Activated CD4-positive, alpha-beta memory T cell treated with anti-CD3 and anti-CD28 coated beads for 36 hours (primary cell): ENCODE data around the gene TRAF3IP1. TPM values are rescaled to one million over a fixed set of nuclear protein-coding genes. Genes with fewer than 3 reads are reported as not detected.

ENCODE experiments used
- CTCF ChIA-PET: fragments of 350-600 bp; sonication (Branson Sonifier 250); formaldehyde crosslinking; loops from one replicate; lab custom pipeline; 2021; ENCODE audit warnings: antibody characterized with exemption, inconsistent platforms; lab: Charles Lee
- POLR2A ChIA-PET: fragments of 350-600 bp; sonication (Branson Sonifier 250); formaldehyde crosslinking; loops from one replicate; lab custom pipeline; 2021; ENCODE audit warnings: antibody characterized with exemption; lab: Charles Lee
- DNase-seq: peaks from one replicate; pipeline ENCODE4 v3.0.0-alpha.2; 2020
- H3K27ac Mint-ChIP-seq: one replicate; pipeline ENCODE4 v1.8.0; 2021; ENCODE audit warnings: mixed read lengths
- H3K27me3 Mint-ChIP-seq: one replicate; pipeline ENCODE4 v1.8.0; 2021; ENCODE audit warnings: mixed read lengths
- H3K36me3 Mint-ChIP-seq: one replicate; pipeline ENCODE4 v1.8.0; 2021; ENCODE audit warnings: mixed read lengths
- H3K4me1 Mint-ChIP-seq: one replicate; pipeline ENCODE4 v1.8.0; 2021; ENCODE audit warnings: low read depth, mixed read lengths
- H3K4me3 Mint-ChIP-seq: one replicate; pipeline ENCODE4 v1.8.0; 2021; ENCODE audit warnings: mild to moderate bottlenecking, mixed read lengths
- H3K9me3 Mint-ChIP-seq: one replicate; pipeline ENCODE4 v1.8.0; 2021; ENCODE audit warnings: mixed read lengths
- intact Hi-C: fragments of 100-400 bp; cut with micrococcal nuclease; formaldehyde crosslinking; loops from one replicate; pipeline ENCODE4 v1.15.1; 2023
- total RNA-seq, 2 experiments: library from RNA; stranded (reverse); gene quantifications; one replicate each; pipeline ENCODE4 v1.2.3, GENCODE V29; 2021

TRAF3IP1 gene
- total RNA-seq, 2 experiments from 2014 or later: 8.0 to 9.3 TPM

GRCh38 chr2:238409341-238410199, 89.3 kb downstream of the TRAF3IP1 start:
- DNase-seq: no peak
- no peak overlapping the region for H3K4me3 Mint-ChIP-seq
- no peak overlapping the region for H3K27ac Mint-ChIP-seq
- POLR2A ChIA-PET: no interaction called here
- CTCF ChIA-PET: no interaction called here
- no peaks in the 10 kb centered on the region for H3K9me3 Mint-ChIP-seq
- intact Hi-C loops: no loop called here
- no peaks in the 10 kb centered on the region for H3K27me3 Mint-ChIP-seq
- H3K4me1 Mint-ChIP-seq: no peaks in the 10 kb centered on the region
- H3K36me3 Mint-ChIP-seq: no peaks in the 10 kb centered on the region

- CTCF ChIA-PET: no interaction called here
- intact Hi-C loops: no loop called here
- DNase-seq: no peak
- no peak overlapping the region for H3K4me3 Mint-ChIP-seq
- no peak overlapping the region for H3K27ac Mint-ChIP-seq
- POLR2A ChIA-PET: no interaction called here
- no peaks in the 10 kb centered on the region for H3K27me3 Mint-ChIP-seq
- no peaks in the 10 kb centered on the region for H3K4me1 Mint-ChIP-seq
- H3K36me3 Mint-ChIP-seq: peaks cover 10% of the 10 kb centered on the region
- H3K9me3 Mint-ChIP-seq: peaks cover 13% of the 10 kb centered on the region
These were observed 91.9 kb downstream of the TRAF3IP1 start for GRCh38 chr2:238412067-238412767.

GRCh38 chr2:238413368-238413767, 93.0 kb downstream of the TRAF3IP1 start:
- ChIA-PET POLR2A (no interaction called here), CTCF (no interaction called here)
- intact Hi-C loops: no loop called here
- Mint-ChIP-seq H3K27ac (no peak overlapping the region), H3K27me3 (no peaks in the 10 kb centered on the region), H3K9me3 (peaks cover 13% of the 10 kb centered on the region), H3K4me1 (peaks cover under 1% of the 10 kb centered on the region), H3K36me3 (peaks cover 10% of the 10 kb centered on the region), H3K4me3 (no peak overlapping the region)
- DNase-seq: no peak

GRCh38 chr2:238415036-238415764, 94.9 kb downstream of the TRAF3IP1 start:
- ChIA-PET CTCF (no interaction called here), POLR2A (no interaction called here)
- peaks cover 10% of the 10 kb centered on the region for H3K36me3 Mint-ChIP-seq
- no peaks in the 10 kb centered on the region for H3K27me3 Mint-ChIP-seq
- H3K4me3 Mint-ChIP-seq: no peak overlapping the region
- peak; percentile 57 for DNase-seq
- H3K9me3 Mint-ChIP-seq: peaks cover 13% of the 10 kb centered on the region
- intact Hi-C loops: no loop called here
- H3K27ac Mint-ChIP-seq: no peak overlapping the region
- peaks cover 3% of the 10 kb centered on the region for H3K4me1 Mint-ChIP-seq

GRCh38 chr2:238415893-238416292, 95.6 kb downstream of the TRAF3IP1 start:
- DNase-seq: no peak
- Mint-ChIP-seq H3K4me1 (peaks cover 3% of the 10 kb centered on the region), H3K9me3 (peaks cover 13% of the 10 kb centered on the region), H3K27me3 (no peaks in the 10 kb centered on the region), H3K27ac (no peak overlapping the region), H3K4me3 (no peak overlapping the region), H3K36me3 (peaks cover 10% of the 10 kb centered on the region)
- intact Hi-C loops: no loop called here
- CTCF ChIA-PET: no interaction called here
- POLR2A ChIA-PET: no interaction called here

- CTCF ChIA-PET: no interaction called here
- intact Hi-C loops: no loop called here
- peaks cover 3% of the 10 kb centered on the region for H3K4me1 Mint-ChIP-seq
- POLR2A ChIA-PET: no interaction called here
- no peak overlapping the region for H3K4me3 Mint-ChIP-seq
- peaks cover 10% of the 10 kb centered on the region for H3K36me3 Mint-ChIP-seq
- no peak overlapping the region for H3K27ac Mint-ChIP-seq
- no peak for DNase-seq
- H3K27me3 Mint-ChIP-seq: no peaks in the 10 kb centered on the region
- peaks cover 13% of the 10 kb centered on the region for H3K9me3 Mint-ChIP-seq
These were observed 98.1 kb downstream of the TRAF3IP1 start for GRCh38 chr2:238418196-238418998.

GRCh38 chr2:238418999-238419546, 98.8 kb downstream of the TRAF3IP1 start:
- ChIA-PET CTCF (no interaction called here), POLR2A (no interaction called here)
- H3K4me1 Mint-ChIP-seq: peaks cover 3% of the 10 kb centered on the region
- H3K9me3 Mint-ChIP-seq: peaks cover 13% of the 10 kb centered on the region
- no peaks in the 10 kb centered on the region for H3K27me3 Mint-ChIP-seq
- H3K27ac Mint-ChIP-seq: no peak overlapping the region
- intact Hi-C loops: no loop called here
- no peak for DNase-seq
- H3K36me3 Mint-ChIP-seq: peaks cover 10% of the 10 kb centered on the region
- H3K4me3 Mint-ChIP-seq: no peak overlapping the region

- peaks cover 10% of the 10 kb centered on the region for H3K36me3 Mint-ChIP-seq
- intact Hi-C loops: no loop called here
- no peak overlapping the region for H3K4me3 Mint-ChIP-seq
- CTCF ChIA-PET: no interaction called here
- H3K27me3 Mint-ChIP-seq: no peaks in the 10 kb centered on the region
- H3K9me3 Mint-ChIP-seq: peaks cover 12% of the 10 kb centered on the region
- POLR2A ChIA-PET: no interaction called here
- DNase-seq: no peak
- H3K4me1 Mint-ChIP-seq: peaks cover 3% of the 10 kb centered on the region
- no peak overlapping the region for H3K27ac Mint-ChIP-seq
These were observed 100.1 kb downstream of the TRAF3IP1 start for GRCh38 chr2:238420442-238420841.

GRCh38 chr2:238420878-238421694, 100.8 kb downstream of the TRAF3IP1 start:
- H3K4me1 Mint-ChIP-seq: peaks cover 4% of the 10 kb centered on the region
- H3K27ac Mint-ChIP-seq: no peak overlapping the region
- POLR2A ChIA-PET: interaction anchor here (0.5 kb wide), 1 partner anchor 22 kb away, joined by 5 read pairs; no protein-coding TSS in a partner anchor
- no peaks in the 10 kb centered on the region for H3K27me3 Mint-ChIP-seq
- no peak overlapping the region for H3K4me3 Mint-ChIP-seq
- peaks cover 5% of the 10 kb centered on the region for H3K36me3 Mint-ChIP-seq
- peaks cover 7% of the 10 kb centered on the region for H3K9me3 Mint-ChIP-seq
- intact Hi-C loops: no loop called here
- CTCF ChIA-PET: no interaction called here
- no peak for DNase-seq

GRCh38 chr2:238421695-238422035, 101.3 kb downstream of the TRAF3IP1 start:
- CTCF ChIA-PET: no interaction called here
- intact Hi-C loops: no loop called here
- no peaks in the 10 kb centered on the region for H3K27me3 Mint-ChIP-seq
- no peak for DNase-seq
- no peak overlapping the region for H3K27ac Mint-ChIP-seq
- peaks cover 6% of the 10 kb centered on the region for H3K4me1 Mint-ChIP-seq
- no peak overlapping the region for H3K4me3 Mint-ChIP-seq
- H3K9me3 Mint-ChIP-seq: peaks cover under 1% of the 10 kb centered on the region
- H3K36me3 Mint-ChIP-seq: peaks cover 2% of the 10 kb centered on the region
- POLR2A ChIA-PET: interaction anchor here (0.5 kb wide), 1 partner anchor 22 kb away, joined by 5 read pairs; no protein-coding TSS in a partner anchor

- Mint-ChIP-seq H3K4me1 (peaks cover 7% of the 10 kb centered on the region), H3K36me3 (peaks cover 1% of the 10 kb centered on the region), H3K27ac (no peak overlapping the region), H3K4me3 (no peak overlapping the region), H3K27me3 (no peaks in the 10 kb centered on the region), H3K9me3 (no peaks in the 10 kb centered on the region)
- intact Hi-C loops: no loop called here
- DNase-seq: no peak
- ChIA-PET POLR2A (no interaction called here), CTCF (no interaction called here)
These were observed 102.0 kb downstream of the TRAF3IP1 start for GRCh38 chr2:238422285-238422684.
